Left ventricle myocardium inferior (tissue), 1 donor: Measurements from ENCODE around the gene CACNA1I. TPM values are rescaled to one million over a fixed set of nuclear protein-coding genes. Genes with fewer than 3 reads are reported as not detected.

Experiments
- DNase-seq: peaks from one replicate; pipeline ENCODE4 v3.0.0-alpha.2; 2020
- H3K27ac ChIP-seq: fragments of 200-600 bp; replicated peaks from 2 replicates; pipeline ENCODE4 v1.8.0; 2021
- H3K27me3 ChIP-seq: fragments of 200-600 bp; 2 replicates; pipeline ENCODE4 v1.8.0; 2021; ENCODE audit warnings: low read depth
- H3K36me3 ChIP-seq: fragments of 200-600 bp; 2 replicates; pipeline ENCODE4 v1.8.0; 2021
- H3K4me1 ChIP-seq: fragments of 200-600 bp; 2 replicates; pipeline ENCODE4 v1.8.0; 2021
- H3K4me3 ChIP-seq: fragments of 200-600 bp; 2 replicates; pipeline ENCODE4 v1.8.0; 2021; ENCODE audit warnings: mild to moderate bottlenecking, moderate library complexity
- H3K9me3 ChIP-seq: fragments of 200-600 bp; replicated peaks from 2 replicates; pipeline ENCODE4 v1.8.0; 2021
- intact Hi-C: fragments of 100-400 bp; cut with micrococcal nuclease; formaldehyde crosslinking; loops from one replicate; pipeline ENCODE4 v1.11.0; 2022
- total RNA-seq: library from RNA; stranded (reverse); fragmentation: NEBNext Ultra II Directional; extraction: Animal tissue kit (Norgen Biotek cat#: 25700); gene quantifications from one replicate; pipeline ENCODE4 v1.2.1, GENCODE V29; 2021
- TF ChIP-seq, protein P1 (sequence below): fragments of 200-600 bp; IDR thresholded peaks from 2 replicates; pipeline ENCODE4 v1.8.0; 2021; ENCODE audit warnings: antibody characterized with exemption, mild to moderate bottlenecking, borderline replicate concordance
- donor health status: DM: no; HTN: yes; CAD: no; lungs with severe emphysema.

The CACNA1I gene
- total RNA-seq, 1 donor from 2014 or later = 0.05 TPM

DNA sequence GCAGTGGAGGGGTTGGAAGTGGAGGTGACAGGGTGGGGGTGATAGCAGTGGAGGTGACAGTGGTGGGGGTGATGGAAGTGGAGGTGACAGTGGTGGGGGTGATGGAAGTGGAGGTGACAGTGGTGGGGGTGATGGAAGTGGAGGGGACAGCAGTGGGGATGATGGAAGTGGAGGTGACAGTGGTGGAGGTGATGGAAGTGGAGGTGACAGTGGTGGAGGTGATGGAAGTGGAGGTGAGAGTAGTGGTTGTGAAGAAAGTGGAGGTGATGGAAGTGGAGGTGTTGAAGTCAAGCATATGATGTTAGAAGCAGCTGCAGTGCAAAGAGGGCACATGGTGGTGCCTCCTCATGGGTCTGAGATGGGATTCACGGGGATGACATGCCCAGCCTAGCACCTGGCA lies 141.5 kb downstream of the CACNA1I start:
- Histone ChIP-seq H3K4me1 (no peaks in the 10 kb centered on the region), H3K9me3 (no peaks in the 10 kb centered on the region), H3K36me3 (no peaks in the 10 kb centered on the region), H3K27ac (no peak overlapping the region), H3K27me3 (peaks cover 93% of the 10 kb centered on the region), H3K4me3 (no peak overlapping the region)
- intact Hi-C loops = no loop called here
- no peak for DNase-seq
- TF ChIP-seq, protein P1, sequence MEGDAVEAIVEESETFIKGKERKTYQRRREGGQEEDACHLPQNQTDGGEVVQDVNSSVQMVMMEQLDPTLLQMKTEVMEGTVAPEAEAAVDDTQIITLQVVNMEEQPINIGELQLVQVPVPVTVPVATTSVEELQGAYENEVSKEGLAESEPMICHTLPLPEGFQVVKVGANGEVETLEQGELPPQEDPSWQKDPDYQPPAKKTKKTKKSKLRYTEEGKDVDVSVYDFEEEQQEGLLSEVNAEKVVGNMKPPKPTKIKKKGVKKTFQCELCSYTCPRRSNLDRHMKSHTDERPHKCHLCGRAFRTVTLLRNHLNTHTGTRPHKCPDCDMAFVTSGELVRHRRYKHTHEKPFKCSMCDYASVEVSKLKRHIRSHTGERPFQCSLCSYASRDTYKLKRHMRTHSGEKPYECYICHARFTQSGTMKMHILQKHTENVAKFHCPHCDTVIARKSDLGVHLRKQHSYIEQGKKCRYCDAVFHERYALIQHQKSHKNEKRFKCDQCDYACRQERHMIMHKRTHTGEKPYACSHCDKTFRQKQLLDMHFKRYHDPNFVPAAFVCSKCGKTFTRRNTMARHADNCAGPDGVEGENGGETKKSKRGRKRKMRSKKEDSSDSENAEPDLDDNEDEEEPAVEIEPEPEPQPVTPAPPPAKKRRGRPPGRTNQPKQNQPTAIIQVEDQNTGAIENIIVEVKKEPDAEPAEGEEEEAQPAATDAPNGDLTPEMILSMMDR = no peak

DNA sequence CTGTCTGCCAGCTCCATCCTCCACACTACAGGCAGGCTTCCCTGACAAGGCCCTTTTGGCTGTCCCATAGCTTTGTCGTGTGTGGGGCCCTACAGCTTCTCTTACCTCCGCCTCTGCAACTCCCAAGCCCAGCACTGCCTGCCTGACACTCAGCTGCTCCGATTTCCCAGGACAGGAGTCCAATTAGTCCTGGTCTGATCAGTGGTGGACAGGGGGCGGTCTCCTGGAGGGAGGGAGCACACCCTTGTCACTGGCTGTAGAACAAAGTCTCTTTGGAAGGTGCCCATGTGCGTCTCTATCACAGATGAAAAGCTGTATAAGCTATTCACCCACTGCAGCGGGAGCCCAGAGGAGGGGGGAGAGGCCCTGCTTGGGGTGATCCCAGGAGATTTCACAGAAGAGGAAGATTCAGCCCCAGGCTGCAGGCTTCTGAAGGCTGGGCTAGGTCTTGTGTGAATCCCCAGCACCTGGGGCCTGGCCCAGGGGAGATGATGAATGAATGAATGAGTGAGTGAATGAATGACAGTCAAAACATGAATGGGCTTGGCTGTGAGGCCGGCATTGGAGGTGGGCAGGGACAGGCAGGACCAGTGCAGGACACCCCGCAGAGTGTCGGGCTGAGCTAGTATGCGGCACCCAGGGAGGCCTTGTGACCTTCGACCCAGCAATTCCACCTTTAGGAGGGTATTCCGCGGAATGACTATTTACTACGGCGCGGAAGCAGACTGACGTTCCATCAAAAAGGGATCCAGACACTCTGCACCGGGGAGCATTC lies 142.4 kb downstream of the CACNA1I start:
- Histone ChIP-seq H3K36me3 (no peaks in the 10 kb centered on the region), H3K4me1 (no peaks in the 10 kb centered on the region), H3K27me3 (peaks cover 92% of the 10 kb centered on the region), H3K4me3 (no peak overlapping the region), H3K27ac (no peak overlapping the region), H3K9me3 (no peaks in the 10 kb centered on the region)
- TF ChIP-seq, protein P1 = no peak
- intact Hi-C loops = no loop called here
- DNase-seq = no peak

DNA sequence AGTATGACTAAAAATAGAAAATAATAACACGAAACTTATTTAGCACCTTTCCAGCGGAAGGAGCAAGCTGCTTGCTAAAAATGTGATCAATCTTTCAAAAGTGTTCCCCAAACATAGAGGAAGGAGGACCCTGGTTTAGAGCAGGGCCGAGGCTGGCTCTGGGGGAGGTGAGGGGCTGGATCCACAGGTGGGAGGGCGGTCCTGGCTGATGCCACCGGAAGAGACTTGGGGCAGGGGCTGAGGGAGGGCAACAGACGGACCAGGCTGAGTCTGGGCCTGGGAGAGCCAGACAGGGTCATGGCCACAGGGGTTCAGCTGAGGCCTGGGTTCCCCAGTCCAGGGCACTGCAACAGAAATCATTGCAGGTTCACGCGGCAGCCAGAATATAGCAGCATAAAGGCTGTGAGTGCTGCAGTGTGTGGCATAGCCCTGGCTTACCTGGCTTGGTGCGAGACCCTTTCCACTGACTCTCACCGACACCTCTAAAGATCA lies 143.3 kb downstream of the CACNA1I start:
- Histone ChIP-seq H3K36me3 (no peaks in the 10 kb centered on the region), H3K4me3 (no peak overlapping the region), H3K4me1 (no peaks in the 10 kb centered on the region), H3K9me3 (no peaks in the 10 kb centered on the region), H3K27me3 (peaks cover 92% of the 10 kb centered on the region), H3K27ac (no peak overlapping the region)
- TF ChIP-seq, protein P1 = no peak
- DNase-seq = no peak
- intact Hi-C loops = no loop called here

DNA sequence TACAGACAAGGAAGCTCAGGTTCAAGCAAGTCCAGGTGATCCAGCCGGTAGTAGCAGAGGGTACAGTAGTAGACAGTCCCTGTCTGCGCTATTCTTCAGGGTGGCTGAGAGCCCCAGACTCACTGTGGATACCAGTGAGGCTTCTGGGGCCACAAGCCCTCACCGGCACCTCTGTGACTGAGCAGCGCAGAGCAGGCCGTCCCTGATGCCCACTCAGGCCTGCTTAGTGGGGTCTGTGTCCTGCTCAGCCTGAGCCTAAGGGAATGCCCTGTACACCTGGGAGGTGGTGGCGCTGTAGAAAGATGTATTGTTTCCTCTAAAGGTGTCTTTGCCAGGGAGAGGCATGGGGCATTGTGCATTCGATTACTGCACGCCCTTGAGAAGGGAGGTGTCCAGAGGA lies 143.8 kb downstream of the CACNA1I start:
- Histone ChIP-seq H3K4me1 (no peaks in the 10 kb centered on the region), H3K9me3 (no peaks in the 10 kb centered on the region), H3K27me3 (peaks cover 92% of the 10 kb centered on the region), H3K36me3 (no peaks in the 10 kb centered on the region), H3K4me3 (no peak overlapping the region), H3K27ac (no peak overlapping the region)
- DNase-seq = no peak
- intact Hi-C loops = no loop called here
- TF ChIP-seq, protein P1 = no peak

DNA sequence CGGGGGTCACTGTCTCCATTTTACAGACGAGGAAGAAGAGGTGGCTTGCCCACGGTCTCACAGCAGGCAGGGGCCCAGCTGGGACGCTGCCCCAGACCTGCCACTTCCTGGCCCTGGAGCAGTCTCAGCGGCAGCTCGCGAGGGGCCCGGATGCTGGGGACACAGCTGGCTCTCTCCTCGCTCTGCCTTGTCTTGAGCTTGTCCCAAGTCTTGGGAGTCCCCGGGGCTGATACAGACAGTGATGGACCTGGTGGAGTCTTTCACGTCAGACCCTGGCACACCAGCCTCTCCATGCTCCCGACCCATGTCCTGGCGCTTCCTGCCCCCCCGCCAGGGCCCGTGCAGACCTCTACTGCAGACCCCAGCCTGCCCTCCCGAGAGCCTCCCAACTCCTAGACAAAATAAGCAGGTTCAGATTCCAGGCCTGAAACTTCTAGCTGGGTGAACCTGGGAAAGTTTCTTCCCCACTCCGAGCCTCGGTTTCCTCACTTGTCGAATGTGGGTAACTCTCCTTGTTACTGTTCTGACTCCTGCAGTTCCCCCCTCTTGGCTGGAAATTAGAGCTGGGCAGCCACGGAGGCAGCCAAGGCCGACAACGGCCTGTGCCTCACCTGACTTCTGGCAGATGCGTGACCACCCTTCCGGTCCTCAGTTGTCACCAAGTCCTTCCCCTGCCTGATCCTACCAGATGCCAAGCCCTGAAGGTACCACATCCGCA lies 145.4 kb downstream of the CACNA1I start:
- Histone ChIP-seq H3K27me3 (peaks cover 93% of the 10 kb centered on the region), H3K9me3 (no peaks in the 10 kb centered on the region), H3K36me3 (no peaks in the 10 kb centered on the region), H3K4me3 (no peak overlapping the region), H3K27ac (no peak overlapping the region), H3K4me1 (no peaks in the 10 kb centered on the region)
- no peak for DNase-seq
- intact Hi-C loops = no loop called here
- TF ChIP-seq, protein P1 = no peak
